K562 (cell line): ENCODE data around the gene DCDC2. TPM values are rescaled to one million over a fixed set of nuclear protein-coding genes. Genes with fewer than 3 reads are reported as not detected.

ENCODE experiments used
- GABPA ChIP-seq: fragments of 200-800 bp; sonication (Bioruptor generic); conservative IDR thresholded peaks from 2 replicates; pipeline ENCODE4 v1.6.1; 2016; ENCODE audit warnings: low read depth, missing genetic modification characterization, missing compliant biosample characterization
- RBM25 ChIP-seq: fragments of 200-400 bp; formaldehyde crosslinking; IDR thresholded peaks from 2 replicates; pipeline ENCODE4 v1.6.1; 2018; ENCODE audit warnings: low read length, low read depth, moderate library complexity; ENCODE audit not compliant: severe bottlenecking
- XRCC5 ChIP-seq: fragments of 200-400 bp; formaldehyde crosslinking; IDR thresholded peaks from 2 replicates; pipeline ENCODE4 v1.6.1; 2017; ENCODE audit warnings: low read depth, mild to moderate bottlenecking, low read length
- polyA plus RNA-seq, 8 experiments: library from polyadenylated mRNA; depleted of rRNA in 4 of 8; stranded (reverse) in 5 of 8; unstranded in 3 of 8; fragments of >200 nt; fragmentation: Nextera tagmentation in 2 of 8; fragmentation: Illumina TruSeq in 1 of 8; extraction: Ambion mirVana in 2 of 8; extraction: Trizol in 1 of 8; gene quantifications; 2 replicates each; pipeline versions ENCODE4 v1.2.1 to v1.2.3, GENCODE V29; 2011 to 2014; ENCODE audit warnings: inconsistent platforms in 1 of 8, missing spikeins in 1 of 8
- total RNA-seq, 7 experiments: library from RNA; depleted of rRNA in 6 of 7; stranded (reverse); fragments of >200 nt in 6 of 7; fragmentation: Illumina TruSeq in 2 of 7; extraction: Trizol in 2 of 7; gene quantifications; 2 replicates each; pipeline versions ENCODE4 v1.2.1 to v1.2.3, GENCODE V29; 2011 to 2021; ENCODE audit warnings: low replicate concordance in 1 of 7
- TF ChIP-seq, protein P1 (sequence below): fragments of 450-650 bp; formaldehyde crosslinking; IDR thresholded peaks from 2 replicates; pipeline ENCODE4 v1.4.0; 2020; ENCODE audit warnings: mild to moderate bottlenecking, moderate library complexity
- TF ChIP-seq, protein P2 (sequence below), 2 experiments: fragments of 450-650 bp in 1 of 2; sonication (generic) in 1 of 2; formaldehyde crosslinking; conservative IDR thresholded peaks; 2 replicates each; pipeline versions ENCODE4 v1.4.0 to v1.8.1; 2020 to 2022; ENCODE audit warnings: mild to moderate bottlenecking in 1 of 2, missing genetic modification reagents in 1 of 2
- TF ChIP-seq, protein P3 (sequence below): fragments of 250-450 bp; sonication (Bioruptor Pico); IDR thresholded peaks from 2 replicates; pipeline ENCODE4 v1.4.0; 2020; ENCODE audit warnings: mild to moderate bottlenecking

The DCDC2 gene
- total and polyA plus RNA-seq, 9 of the 15 experiments (the other 6 are each of a cell fraction or from before 2014, with no cell fraction given): 0.04 TPM; not detected in 8

DNA sequence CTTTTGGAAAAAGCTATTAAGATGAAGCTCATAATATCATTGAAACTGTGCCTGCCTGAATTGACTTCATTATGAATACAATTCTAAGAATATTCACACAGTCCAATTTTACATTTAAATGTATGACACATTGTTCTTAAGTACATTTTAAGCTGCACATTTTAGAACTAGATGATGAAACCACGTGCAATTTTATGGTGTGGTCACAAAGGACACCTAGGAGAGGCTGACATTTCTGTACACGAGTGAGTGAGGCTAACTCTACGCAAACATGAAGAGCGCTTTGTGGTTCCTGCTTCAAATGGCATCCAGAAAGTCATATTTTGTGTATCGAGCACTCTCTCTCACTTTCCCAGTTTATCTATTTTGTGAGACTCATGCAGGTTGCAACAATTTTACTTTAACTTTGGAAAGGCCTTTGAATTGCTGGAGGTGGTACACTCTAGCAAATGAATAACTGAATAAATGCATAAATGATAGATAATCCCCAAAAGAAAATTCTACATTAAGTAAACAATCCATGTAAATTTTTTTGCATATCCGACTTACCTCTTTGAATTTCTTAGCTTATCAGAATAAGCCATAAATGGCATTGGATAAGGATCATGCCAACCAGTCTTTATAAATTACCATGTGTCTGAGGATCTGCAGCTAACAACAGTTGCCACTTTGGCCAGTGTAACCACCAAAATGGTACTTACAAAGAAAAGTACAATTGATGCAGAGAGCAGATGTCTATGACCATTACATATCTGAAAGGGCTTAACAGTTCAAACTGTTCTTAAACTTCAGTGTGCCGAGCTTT lies 134.5 kb downstream of the DCDC2 start (continued):
- TF ChIP-seq, protein P1, sequence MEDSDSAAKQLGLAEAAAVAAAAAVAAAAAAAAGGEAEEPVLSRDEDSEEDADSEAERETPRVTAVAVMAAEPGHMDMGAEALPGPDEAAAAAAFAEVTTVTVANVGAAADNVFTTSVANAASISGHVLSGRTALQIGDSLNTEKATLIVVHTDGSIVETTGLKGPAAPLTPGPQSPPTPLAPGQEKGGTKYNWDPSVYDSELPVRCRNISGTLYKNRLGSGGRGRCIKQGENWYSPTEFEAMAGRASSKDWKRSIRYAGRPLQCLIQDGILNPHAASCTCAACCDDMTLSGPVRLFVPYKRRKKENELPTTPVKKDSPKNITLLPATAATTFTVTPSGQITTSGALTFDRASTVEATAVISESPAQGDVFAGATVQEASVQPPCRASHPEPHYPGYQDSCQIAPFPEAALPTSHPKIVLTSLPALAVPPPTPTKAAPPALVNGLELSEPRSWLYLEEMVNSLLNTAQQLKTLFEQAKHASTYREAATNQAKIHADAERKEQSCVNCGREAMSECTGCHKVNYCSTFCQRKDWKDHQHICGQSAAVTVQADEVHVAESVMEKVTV (CRISPR knock-in tag): 0 out of 2 replicates have a peak, but pooled peaks have one; percentile 26
- TF ChIP-seq XRCC5 (no peak), GABPA (tag) (0 out of 2 replicates have a peak, but pooled peaks have one; percentile 42), RBM25 (no peak)
- TF ChIP-seq, protein P2, sequence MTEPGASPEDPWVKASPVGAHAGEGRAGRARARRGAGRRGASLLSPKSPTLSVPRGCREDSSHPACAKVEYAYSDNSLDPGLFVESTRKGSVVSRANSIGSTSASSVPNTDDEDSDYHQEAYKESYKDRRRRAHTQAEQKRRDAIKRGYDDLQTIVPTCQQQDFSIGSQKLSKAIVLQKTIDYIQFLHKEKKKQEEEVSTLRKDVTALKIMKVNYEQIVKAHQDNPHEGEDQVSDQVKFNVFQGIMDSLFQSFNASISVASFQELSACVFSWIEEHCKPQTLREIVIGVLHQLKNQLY (CRISPR knock-in tag; conservative IDR thresholded peaks at IDR 0.05): no peak
- TF ChIP-seq, protein P3, sequence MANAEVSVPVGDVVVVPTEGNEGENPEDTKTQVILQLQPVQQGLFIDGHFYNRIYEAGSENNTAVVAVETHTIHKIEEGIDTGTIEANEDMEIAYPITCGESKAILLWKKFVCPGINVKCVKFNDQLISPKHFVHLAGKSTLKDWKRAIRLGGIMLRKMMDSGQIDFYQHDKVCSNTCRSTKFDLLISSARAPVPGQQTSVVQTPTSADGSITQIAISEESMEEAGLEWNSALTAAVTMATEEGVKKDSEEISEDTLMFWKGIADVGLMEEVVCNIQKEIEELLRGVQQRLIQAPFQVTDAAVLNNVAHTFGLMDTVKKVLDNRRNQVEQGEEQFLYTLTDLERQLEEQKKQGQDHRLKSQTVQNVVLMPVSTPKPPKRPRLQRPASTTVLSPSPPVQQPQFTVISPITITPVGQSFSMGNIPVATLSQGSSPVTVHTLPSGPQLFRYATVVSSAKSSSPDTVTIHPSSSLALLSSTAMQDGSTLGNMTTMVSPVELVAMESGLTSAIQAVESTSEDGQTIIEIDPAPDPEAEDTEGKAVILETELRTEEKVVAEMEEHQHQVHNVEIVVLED (CRISPR knock-in tag): no peak
